GM19438 (cell line): ENCODE results near the gene IL7R.

ENCODE experiments used
- ATAC-seq: cut with Tn5 transposase; IDR thresholded peaks from one replicate; pipeline ENCODE4 v1.9.1; 2021; ENCODE audit warnings: low read depth; ENCODE audit not compliant: unreplicated experiment

The IL7R gene

GRCh38 chr5:35856765-35857351 is at the start of gene IL7R:
Gene IL7R (plus strand): TSS chr5:35856891. CDS start chr5:35856978, 87 bp downstream.
- ATAC-seq: no peak

GRCh38 chr5:35810601-35811000 is 46.1 kb upstream of the IL7R start:
- ATAC-seq: no peak

- no peak for ATAC-seq
Measured at GRCh38 chr5:35811108-35811741, 45.5 kb upstream of the IL7R start.

GRCh38 chr5:35813521-35813920 is 43.2 kb upstream of the IL7R start:
- ATAC-seq: no peak

- ATAC-seq: no peak
Measured at GRCh38 chr5:35815089-35815936, 41.4 kb upstream of the IL7R start.

GRCh38 chr5:35816881-35817521 is 39.7 kb upstream of the IL7R start:
- no peak for ATAC-seq

- ATAC-seq: no peak
Measured at GRCh38 chr5:35819026-35819425, 37.7 kb upstream of the IL7R start.

GRCh38 chr5:35819668-35820067 is 37.0 kb upstream of the IL7R start:
- ATAC-seq: no peak

GRCh38 chr5:35820735-35821134 is 36.0 kb upstream of the IL7R start:
- no peak for ATAC-seq

- no peak for ATAC-seq
Measured at GRCh38 chr5:35821513-35821912, 35.2 kb upstream of the IL7R start.

GRCh38 chr5:35822511-35822910 is 34.2 kb upstream of the IL7R start:
- no peak for ATAC-seq

- ATAC-seq: no peak
Measured at GRCh38 chr5:35823347-35824098, 33.2 kb upstream of the IL7R start.

GRCh38 chr5:35826056-35826455 is 30.6 kb upstream of the IL7R start:
- ATAC-seq: no peak

GRCh38 chr5:35826554-35826953 is 30.1 kb upstream of the IL7R start:
- no peak for ATAC-seq

- ATAC-seq: no peak
Measured at GRCh38 chr5:35828082-35828598, 28.6 kb upstream of the IL7R start.

- ATAC-seq: no peak
Measured at GRCh38 chr5:35830587-35830986, 26.1 kb upstream of the IL7R start.

- ATAC-seq: no peak
Measured at GRCh38 chr5:35832762-35833161, 23.9 kb upstream of the IL7R start.

GRCh38 chr5:35833224-35833623 is 23.5 kb upstream of the IL7R start:
- ATAC-seq: no peak

- no peak for ATAC-seq
Measured at GRCh38 chr5:35835796-35836742, 20.6 kb upstream of the IL7R start.
